SH-SY5Y (cell line): ENCODE results near the gene PTGR3.

Experiments
- GATA2 ChIP-seq: IDR thresholded peaks from 2 replicates; pipeline ENCODE4 v1.6.1; 2011; ENCODE audit warnings: mild to moderate bottlenecking, low read depth, low read length
- GATA3 ChIP-seq: IDR thresholded peaks from 2 replicates; pipeline ENCODE4 v1.6.1; 2011; ENCODE audit warnings: low read depth, mild to moderate bottlenecking, low read length, moderate library complexity

DNA sequence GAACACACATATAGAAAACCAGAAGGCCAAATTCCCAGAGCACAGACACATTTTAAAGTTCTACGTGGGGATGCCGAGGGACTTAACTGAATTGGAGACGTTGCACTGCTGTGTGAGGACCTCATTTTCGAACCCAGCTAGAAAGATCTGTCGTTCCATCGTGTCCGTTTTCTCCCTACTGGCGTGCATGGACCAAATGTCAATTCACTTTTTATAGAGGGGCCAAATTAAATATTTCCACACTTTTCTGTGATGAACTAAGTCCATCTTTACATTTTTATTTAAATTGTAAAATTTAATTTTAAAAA is 966 bp upstream of the PTGR3 start:
- no peak for TF ChIP-seq GATA3
- no peak for TF ChIP-seq GATA2
